Measurements from ENCODE around the gene LRIT1. TPM values are rescaled to one million over a fixed set of nuclear protein-coding genes. Genes with fewer than 3 reads are reported as not detected.

LRIT1 gene
- total RNA-seq, 1 donor: not detected

GRCh38 chr10:84254552-84255478, 13.5 kb upstream of the LRIT1 start:
- no peak overlapping the region for H2AFZ ChIP-seq (ENCODE audit: low read length)
- no peaks in the 10 kb centered on the region for H4K20me1 ChIP-seq (ENCODE audit: insufficient read depth, low read length)
- no peaks in the 10 kb centered on the region for H3K9me3 ChIP-seq (ENCODE audit: low read depth, low read length)
- H3K27ac ChIP-seq (ENCODE audit: low read depth, low read length): no peak overlapping the region
- no peak for DNase-seq (ENCODE audit: insufficient read length, low spot score, missing footprints)
- TF ChIP-seq CTCF (IDR thresholded peaks at IDR 0.05; ENCODE audit: extremely low read depth, low read depth, low read length): no peak
- H3K79me2 ChIP-seq (ENCODE audit: insufficient read depth, low read length): no peaks in the 10 kb centered on the region
- H3K4me3 ChIP-seq (ENCODE audit: insufficient read depth, low read length): no peak overlapping the region
- no peaks in the 10 kb centered on the region for H3K36me3 ChIP-seq (ENCODE audit: insufficient read depth, low read length)
- no peak overlapping the region for H3K4me2 ChIP-seq (ENCODE audit: insufficient read depth, low read length)
- H3K27me3 ChIP-seq (ENCODE audit: insufficient read depth, low read length): no peaks in the 10 kb centered on the region
- H3K4me1 ChIP-seq (ENCODE audit: insufficient read depth, low read length): no peaks in the 10 kb centered on the region

GRCh38 chr10:84248794-84249193, 7.4 kb upstream of the LRIT1 start:
- Histone ChIP-seq H4K20me1 (ENCODE audit: insufficient read depth, low read length) (no peaks in the 10 kb centered on the region), H3K27me3 (ENCODE audit: insufficient read depth, low read length) (peaks cover 7% of the 10 kb centered on the region), H3K4me3 (ENCODE audit: insufficient read depth, low read length) (no peak overlapping the region), H3K9me3 (ENCODE audit: low read depth, low read length) (no peaks in the 10 kb centered on the region), H3K4me1 (ENCODE audit: insufficient read depth, low read length) (no peaks in the 10 kb centered on the region), H2AFZ (ENCODE audit: low read length) (no peak overlapping the region), H3K4me2 (ENCODE audit: insufficient read depth, low read length) (no peak overlapping the region), H3K27ac (ENCODE audit: low read depth, low read length) (no peak overlapping the region), H3K79me2 (ENCODE audit: insufficient read depth, low read length) (no peaks in the 10 kb centered on the region), H3K36me3 (ENCODE audit: insufficient read depth, low read length) (no peaks in the 10 kb centered on the region)
- DNase-seq (ENCODE audit: insufficient read length, low spot score, missing footprints): no peak
- TF ChIP-seq CTCF (IDR thresholded peaks at IDR 0.05; ENCODE audit: extremely low read depth, low read depth, low read length): no peak

GRCh38 chr10:84247496-84247895, 6.2 kb upstream of the LRIT1 start:
- H3K4me1 ChIP-seq (ENCODE audit: insufficient read depth, low read length): no peaks in the 10 kb centered on the region
- no peak for DNase-seq (ENCODE audit: insufficient read length, low spot score, missing footprints)
- no peaks in the 10 kb centered on the region for H3K79me2 ChIP-seq (ENCODE audit: insufficient read depth, low read length)
- H4K20me1 ChIP-seq (ENCODE audit: insufficient read depth, low read length): no peaks in the 10 kb centered on the region
- no peak overlapping the region for H3K27ac ChIP-seq (ENCODE audit: low read depth, low read length)
- no peaks in the 10 kb centered on the region for H3K9me3 ChIP-seq (ENCODE audit: low read depth, low read length)
- TF ChIP-seq CTCF (IDR thresholded peaks at IDR 0.05; ENCODE audit: extremely low read depth, low read depth, low read length): no peak
- H3K36me3 ChIP-seq (ENCODE audit: insufficient read depth, low read length): no peaks in the 10 kb centered on the region
- no peak overlapping the region for H2AFZ ChIP-seq (ENCODE audit: low read length)
- H3K4me3 ChIP-seq (ENCODE audit: insufficient read depth, low read length): no peak overlapping the region
- H3K4me2 ChIP-seq (ENCODE audit: insufficient read depth, low read length): no peak overlapping the region
- peaks cover 7% of the 10 kb centered on the region for H3K27me3 ChIP-seq (ENCODE audit: insufficient read depth, low read length)

GRCh38 chr10:84244651-84245270, 3.4 kb upstream of the LRIT1 start, which contains the start of gene RGR:
Gene RGR, plus strand, starts transcription at chr10:84245053. Its CDS starts 38 bp downstream, at chr10:84245091.
- H3K4me1 ChIP-seq (ENCODE audit: insufficient read depth, low read length): no peaks in the 10 kb centered on the region
- H3K4me2 ChIP-seq (ENCODE audit: insufficient read depth, low read length): no peak within 1 kb of the TSS
- TF ChIP-seq CTCF (IDR thresholded peaks at IDR 0.05; ENCODE audit: extremely low read depth, low read depth, low read length): no peak
- no peaks in the 10 kb centered on the region for H4K20me1 ChIP-seq (ENCODE audit: insufficient read depth, low read length)
- H3K9me3 ChIP-seq (ENCODE audit: low read depth, low read length): no peaks in the 10 kb centered on the region
- no peak within 1 kb of the TSS for H3K27ac ChIP-seq (ENCODE audit: low read depth, low read length)
- no peak within 1 kb of the TSS for H2AFZ ChIP-seq (ENCODE audit: low read length)
- H3K79me2 ChIP-seq (ENCODE audit: insufficient read depth, low read length): no peaks in the 10 kb centered on the region
- no peak within 1 kb of the TSS for H3K4me3 ChIP-seq (ENCODE audit: insufficient read depth, low read length)
- peaks cover 7% of the 10 kb centered on the region for H3K27me3 ChIP-seq (ENCODE audit: insufficient read depth, low read length)
- H3K36me3 ChIP-seq (ENCODE audit: insufficient read depth, low read length): no peaks in the 10 kb centered on the region
- DNase-seq (ENCODE audit: insufficient read length, low spot score, missing footprints): no peak

All from osteoblast (primary cell).